Measurements from ENCODE around the gene NEGR1. TPM values are rescaled to one million over a fixed set of nuclear protein-coding genes. Genes with fewer than 3 reads are reported as not detected.

NEGR1 gene
- total and polyA plus RNA-seq, 2 donors (not counting 3 experiments of a cell fraction or from before 2014, with no cell fraction given), result 6.8 to 21.8 TPM

GRCh38 chr1:71721532-71721931 is 560.8 kb downstream of the NEGR1 start:
- intact Hi-C loops (cut with micrococcal nuclease) (no loop called here), dilution Hi-C loops (cut with MboI; ENCODE audit: extremely low pct_ligation_motif_present, low sequenced_read_pairs) (no loop called here)
- CTCF ChIA-PET, result no interaction called here
- Histone ChIP-seq H3K4me2 (ENCODE audit: insufficient read depth, low read length) (no peak overlapping the region), H3K4me3 (replicated peaks in 1 of 3; ENCODE audit: insufficient read depth in 1 of 3, low read depth in 1 of 3, low read length in 3 of 3) (no peak overlapping the region), H3K9ac (replicated peaks; ENCODE audit: extremely low read depth, insufficient read depth, low read length) (no peak overlapping the region), H3K27ac (ENCODE audit: insufficient read depth, low read depth, low read length) (no peak overlapping the region), H3K79me2 (ENCODE audit: control insufficient read depth, insufficient read depth, low read length) (no peaks in the 10 kb centered on the region), H3K27me3 (ENCODE audit: control insufficient read depth in 2 of 2, insufficient read depth in 2 of 2, low read length in 2 of 2) (no peaks in the 10 kb centered on the region), H3K36me3 (ENCODE audit: control insufficient read depth in 2 of 2, extremely low read depth in 1 of 2, insufficient read depth in 2 of 2, low read length in 2 of 2) (no peaks in the 10 kb centered on the region), H3K9me1 (replicated peaks; ENCODE audit: control insufficient read depth, extremely low read depth, insufficient read depth, low read length) (no peaks in the 10 kb centered on the region), H3K9me3 (replicated peaks; ENCODE audit: control insufficient read depth, insufficient read depth, low read length) (no peaks in the 10 kb centered on the region), H2AFZ (ENCODE audit: low read depth, low read length) (no peak overlapping the region), H3K4me1 (ENCODE audit: control insufficient read depth, extremely low read depth, insufficient read depth, low read length) (no peaks in the 10 kb centered on the region), H4K20me1 (replicated peaks; ENCODE audit: control insufficient read depth, extremely low read depth, insufficient read depth, low read length) (no peaks in the 10 kb centered on the region)
- FAIRE-seq (no peak), DNase-seq (ENCODE audit: low read depth, low spot score) (no peak)
- POLR2A ChIA-PET, result no interaction called here
- TF ChIP-seq EZH2 (IDR thresholded peaks at IDR 0.05; ENCODE audit: borderline replicate concordance, low read depth, low read length, severe bottlenecking), result no peak
- no TSS peak for BruUV-seq (replicated peaks)

- ChIA-PET POLR2A (no interaction called here), CTCF (no interaction called here)
- no peak for DNase-seq (ENCODE audit: low read depth, low spot score)
- Histone ChIP-seq H3K4me1 (ENCODE audit: control insufficient read depth, extremely low read depth, insufficient read depth, low read length) (no peaks in the 10 kb centered on the region), H2AFZ (ENCODE audit: low read depth, low read length) (no peak overlapping the region), H3K27ac (ENCODE audit: insufficient read depth, low read depth, low read length) (no peak overlapping the region), H3K79me2 (ENCODE audit: control insufficient read depth, insufficient read depth, low read length) (no peaks in the 10 kb centered on the region), H3K4me2 (ENCODE audit: insufficient read depth, low read length) (no peak overlapping the region), H3K9me3 (replicated peaks; ENCODE audit: control insufficient read depth, insufficient read depth, low read length) (no peaks in the 10 kb centered on the region), H3K9ac (replicated peaks; ENCODE audit: extremely low read depth, insufficient read depth, low read length) (no peak overlapping the region), H3K9me1 (replicated peaks; ENCODE audit: control insufficient read depth, extremely low read depth, insufficient read depth, low read length) (no peaks in the 10 kb centered on the region), H3K4me3 (replicated peaks in 1 of 3; ENCODE audit: insufficient read depth in 1 of 3, low read depth in 1 of 3, low read length in 3 of 3) (no peak overlapping the region), H3K36me3 (ENCODE audit: control insufficient read depth in 2 of 2, extremely low read depth in 1 of 2, insufficient read depth in 2 of 2, low read length in 2 of 2) (no peaks in the 10 kb centered on the region), H4K20me1 (replicated peaks; ENCODE audit: control insufficient read depth, extremely low read depth, insufficient read depth, low read length) (no peaks in the 10 kb centered on the region), H3K27me3 (ENCODE audit: control insufficient read depth in 2 of 2, insufficient read depth in 2 of 2, low read length in 2 of 2) (no peaks in the 10 kb centered on the region)
- BruUV-seq (replicated peaks), result no TSS peak
- TF ChIP-seq FOS (IDR thresholded peaks at IDR 0.05; ENCODE audit: borderline replicate concordance, insufficient read depth, low read length), result no peak
- TF ChIP-seq POLR2AphosphoS5 (IDR thresholded peaks at IDR 0.05; ENCODE audit: insufficient read depth, low read depth, low read length), result no peak
- no peak for TF ChIP-seq GATA2 (IDR thresholded peaks at IDR 0.05; ENCODE audit: insufficient read depth, insufficient read length, low read depth, low read length)
- no peak for TF ChIP-seq POLR2A (IDR thresholded peaks at IDR 0.05; ENCODE audit: low read depth, low read length)
- TF ChIP-seq MYC (IDR thresholded peaks at IDR 0.05; ENCODE audit: low read depth, low read length), result no peak
- no peak for TF ChIP-seq MAX (IDR thresholded peaks at IDR 0.05; ENCODE audit: insufficient read depth, insufficient read length)
- TF ChIP-seq JUN (IDR thresholded peaks at IDR 0.05; ENCODE audit: borderline replicate concordance, insufficient read depth, insufficient read length, low read depth), result no peak
- no peak for TF ChIP-seq CTCF (IDR thresholded peaks at IDR 0.05; ENCODE audit: extremely low read depth in 1 of 2, insufficient read depth in 1 of 2, low read depth in 1 of 2, low read length in 2 of 2)
- TF ChIP-seq EZH2 (IDR thresholded peaks at IDR 0.05; ENCODE audit: borderline replicate concordance, low read depth, low read length, severe bottlenecking), result no peak
- dilution Hi-C loops (cut with MboI; ENCODE audit: extremely low pct_ligation_motif_present, low sequenced_read_pairs), result no loop called here
- intact Hi-C loops (cut with micrococcal nuclease), result no loop called here
- FAIRE-seq, result no peak
These were observed 563.0 kb downstream of the NEGR1 start for GRCh38 chr1:71719330-71719729.
